NCI-H510A (cell line): ENCODE results near the gene RPS15.
"Not testable (repeated sequence)": the region's sequence is repeated elsewhere in the genome, so short reads cannot be mapped to it uniquely, and the experiment has no call there.

Experiments used
- DNase-seq: peaks from one replicate; lab custom pipeline; 2025; lab: John Stamatoyannopoulos, UW

The RPS15 gene

GRCh38 chr19:1435378-1435989, 2.7 kb upstream of the RPS15 start:
- DNase-seq, result no peak

GRCh38 chr19:1437609-1438008, 587 bp upstream of the RPS15 start:
- DNase-seq, result no peak

- no peak for DNase-seq
Observed at GRCh38 chr19:1438933-1439354, 748 bp downstream of the RPS15 start.

- DNase-seq, result not testable (repeated sequence)
Observed at GRCh38 chr19:1439525-1440417, 1.6 kb downstream of the RPS15 start.

- no peak for DNase-seq
Observed at GRCh38 chr19:1440418-1440801, 2.2 kb downstream of the RPS15 start.

GRCh38 chr19:1441022-1441426, 2.8 kb downstream of the RPS15 start:
- DNase-seq, result no peak

GRCh38 chr19:1441677-1442438, 3.7 kb downstream of the RPS15 start:
- DNase-seq, result no peak

GRCh38 chr19:1445185-1445931, 7.2 kb downstream of the RPS15 start:
- DNase-seq, result no peak

- no peak for DNase-seq
Observed at GRCh38 chr19:1445932-1446712, 7.9 kb downstream of the RPS15 start.

GRCh38 chr19:1446713-1447481, 8.7 kb downstream of the RPS15 start:
- DNase-seq, result no peak

- no peak for DNase-seq
Observed at GRCh38 chr19:1447504-1447903, 9.3 kb downstream of the RPS15 start.

- DNase-seq, result no peak
Observed at GRCh38 chr19:1447944-1448343, 9.7 kb downstream of the RPS15 start.

GRCh38 chr19:1449467-1450442, 11.6 kb downstream of the RPS15 start, which contains the start of gene APC2:
Gene APC2 (plus strand): TSS chr19:1450121. CDS start chr19:1453002, 2,881 bp downstream.
- DNase-seq, result no peak

- no peak for DNase-seq
Observed at GRCh38 chr19:1450735-1451731, 12.8 kb downstream of the RPS15 start.

GRCh38 chr19:1451916-1452801, 14.0 kb downstream of the RPS15 start:
- DNase-seq, result no peak

- no peak for DNase-seq
Observed at GRCh38 chr19:1452802-1453524, 14.8 kb downstream of the RPS15 start.
